Measurements from ENCODE around the gene BIRC5.

Gene BIRC5

DNA sequence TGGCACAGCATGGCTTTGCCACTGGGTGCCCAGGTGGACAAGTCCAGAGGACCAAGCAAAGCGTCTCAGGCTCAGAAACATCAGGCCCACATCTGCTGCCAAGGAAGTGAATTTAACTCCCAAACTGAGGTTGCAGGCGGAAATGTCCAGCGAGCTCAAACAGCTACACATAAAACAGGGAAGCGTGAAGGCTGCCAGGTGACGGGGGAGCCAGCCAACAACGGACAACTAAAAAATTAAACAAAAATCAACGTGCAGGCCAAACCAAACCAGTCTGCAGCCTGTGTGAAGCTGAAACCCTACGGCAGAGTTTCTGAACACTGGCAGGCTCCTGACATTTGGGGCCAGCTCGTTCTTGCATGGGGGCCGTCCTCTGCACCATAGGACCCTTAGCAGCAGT lies 29.7 kb upstream of the BIRC5 start:
- DNase-seq (ENCODE audit: low spot score) = no peak

DNA sequence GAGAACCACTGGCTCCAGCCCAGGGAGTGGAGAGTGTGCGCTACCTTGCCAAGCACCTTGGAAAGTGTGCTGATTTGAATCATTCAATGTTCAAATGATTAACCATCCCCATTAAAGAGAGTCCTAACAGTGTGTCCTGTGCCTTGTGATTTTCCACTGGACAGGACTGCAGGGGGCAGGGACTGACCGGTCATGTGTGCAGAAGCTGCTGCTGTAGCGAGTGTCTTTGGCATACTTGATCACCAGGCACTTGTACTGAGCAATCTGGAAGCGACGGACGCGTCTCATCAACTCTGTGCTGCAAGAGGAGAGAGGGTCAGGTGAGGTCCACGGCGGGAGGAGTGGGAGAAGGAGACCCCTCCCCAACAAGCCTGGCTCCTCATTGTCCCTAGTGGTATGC lies 29.2 kb upstream of the BIRC5 start:
- DNase-seq (ENCODE audit: low spot score) = no peak

DNA sequence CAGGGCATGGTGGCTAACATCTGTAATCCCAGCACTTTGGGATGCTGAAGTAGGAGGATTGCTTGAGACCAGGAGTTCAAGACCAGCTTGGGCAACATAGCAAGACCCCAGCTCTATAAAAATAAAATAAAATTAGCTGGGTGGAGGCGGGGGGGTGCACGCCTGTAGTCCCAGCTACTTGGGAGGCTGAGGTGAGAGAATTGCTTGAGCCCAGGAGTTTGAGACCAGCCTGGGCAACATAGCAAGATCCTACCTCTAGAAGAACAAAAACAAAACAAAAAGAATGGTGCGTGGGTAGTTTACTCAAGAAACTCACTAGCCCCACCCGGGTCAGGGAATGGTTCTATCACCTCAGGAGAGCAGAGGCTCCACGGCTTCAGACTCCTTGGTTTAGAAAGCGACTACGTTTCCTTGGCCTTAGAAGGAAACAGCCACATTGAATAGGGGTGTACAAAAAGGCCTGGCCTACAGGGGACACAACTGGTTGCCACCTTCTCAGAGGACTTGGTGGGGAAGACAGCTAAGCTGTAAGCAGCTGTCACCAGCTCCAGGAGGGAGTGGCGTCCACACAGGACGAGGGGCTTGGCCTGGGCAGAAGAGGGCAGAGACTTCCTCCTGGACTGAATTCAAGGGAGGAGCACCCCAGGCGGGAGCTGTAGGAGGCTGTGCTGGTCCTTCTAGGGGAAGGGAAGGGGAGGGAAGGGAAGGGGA lies 27.9 kb upstream of the BIRC5 start:
- DNase-seq (ENCODE audit: low spot score) = peak; percentile 77

DNA sequence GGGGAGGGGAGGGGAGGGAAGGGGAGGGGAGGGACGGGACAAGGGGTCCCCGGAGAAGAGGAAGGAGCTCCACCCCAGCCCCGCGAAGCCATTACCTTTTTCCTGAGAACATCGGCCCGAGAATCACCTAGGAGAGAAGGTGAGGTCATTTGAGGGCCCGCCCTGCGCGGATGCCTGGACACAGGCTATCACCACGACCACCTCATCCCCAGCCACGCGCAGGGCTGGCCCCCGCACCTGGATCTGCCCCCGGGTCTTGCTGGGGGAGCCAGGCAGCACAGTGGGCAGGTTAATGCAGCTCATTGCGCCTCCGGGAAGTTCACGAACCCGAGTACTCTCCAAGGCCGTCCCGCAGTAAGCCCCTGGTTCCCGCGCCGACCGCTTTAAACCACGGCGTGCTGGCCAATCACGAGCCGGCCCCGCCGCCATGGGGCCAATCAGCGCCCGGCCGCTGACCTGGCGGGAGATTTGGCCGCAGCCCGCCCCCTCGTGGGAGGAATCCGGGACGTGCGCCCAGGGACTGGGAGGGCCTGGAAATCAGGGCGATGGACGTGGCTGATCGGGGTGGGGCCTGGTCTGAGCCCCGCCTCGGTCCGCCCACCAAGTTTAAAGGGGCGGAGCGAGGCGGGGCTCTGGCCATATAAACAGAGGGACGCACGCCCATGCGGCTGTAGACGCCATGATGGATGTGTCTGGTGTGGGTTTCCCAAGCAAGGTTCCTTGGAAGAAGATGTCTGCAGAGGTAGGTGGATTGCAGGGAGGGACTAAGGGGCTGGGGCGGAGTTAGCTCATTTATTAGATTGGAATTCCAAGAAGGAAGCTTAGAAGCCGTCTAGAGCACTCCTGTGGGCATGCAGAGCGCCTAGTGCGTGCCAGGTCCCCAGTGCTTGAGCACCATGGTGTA lies 27.1 kb upstream of the BIRC5 start, which contains the start of the genes AFMID and TK1:
Gene AFMID, plus strand, starts transcription at position 671 of the 904 bp plus-strand sequence. Its CDS starts 9 bp downstream, at position 680.
Gene TK1, minus strand, starts transcription at position 361 of the 904 bp plus-strand sequence. Its CDS starts 58 bp downstream, at position 303.
- peak; percentile 100 for DNase-seq (ENCODE audit: low spot score)

DNA sequence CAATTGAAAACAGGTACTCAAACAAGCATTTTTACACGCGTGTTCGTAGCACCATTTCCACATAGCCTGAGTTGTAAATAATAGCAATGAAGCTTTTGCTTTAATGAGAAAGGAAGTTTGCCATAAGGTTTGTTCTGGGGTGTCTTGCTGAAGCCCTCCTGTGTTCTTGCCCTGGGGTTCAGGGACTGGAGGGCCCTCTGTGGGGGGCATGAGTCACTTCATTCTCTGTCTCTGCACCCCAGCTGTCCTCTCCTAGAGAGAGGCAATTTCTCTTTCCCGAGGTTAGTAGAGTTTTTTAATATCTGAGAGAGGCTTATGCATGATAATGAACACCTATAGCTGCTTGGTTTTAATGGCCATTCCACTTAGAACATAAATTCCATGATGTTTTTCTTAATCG lies 17.3 kb upstream of the BIRC5 start:
- DNase-seq (ENCODE audit: low spot score) = peak; percentile 19

DNA sequence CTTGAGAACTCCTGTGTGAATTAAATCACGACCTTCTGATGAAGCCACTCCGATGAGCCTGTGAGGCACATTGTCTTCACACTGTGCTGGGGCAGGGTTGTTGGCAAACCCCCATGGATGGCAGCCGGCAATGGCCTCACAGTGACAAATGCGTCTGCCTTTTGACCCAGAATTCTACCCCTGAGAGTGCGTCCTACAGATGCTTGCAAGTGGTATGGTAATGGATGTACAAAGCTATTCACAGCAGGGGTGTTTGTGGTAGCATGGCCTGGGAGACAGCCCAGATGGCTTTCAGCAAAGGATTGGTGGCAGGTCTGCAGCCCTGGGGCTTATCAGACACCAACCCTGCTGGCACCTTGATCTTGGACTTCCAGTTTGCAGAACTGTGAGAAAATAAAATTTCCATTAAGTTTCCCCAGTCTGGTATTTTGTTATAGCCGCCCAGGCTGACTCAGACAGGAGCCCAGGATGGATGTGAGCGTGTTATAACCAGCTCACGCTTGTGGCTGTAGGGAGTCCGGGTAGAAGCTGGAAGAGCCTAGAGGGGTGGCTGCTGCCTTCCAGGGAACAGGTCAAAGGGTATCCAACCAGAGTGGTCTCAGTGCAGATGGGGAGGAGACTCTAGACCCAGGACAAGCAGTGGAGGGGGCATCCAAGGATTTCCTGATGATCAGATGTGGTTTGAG lies 16.8 kb upstream of the BIRC5 start:
- DNase-seq (ENCODE audit: low spot score) = peak; percentile 24

DNA sequence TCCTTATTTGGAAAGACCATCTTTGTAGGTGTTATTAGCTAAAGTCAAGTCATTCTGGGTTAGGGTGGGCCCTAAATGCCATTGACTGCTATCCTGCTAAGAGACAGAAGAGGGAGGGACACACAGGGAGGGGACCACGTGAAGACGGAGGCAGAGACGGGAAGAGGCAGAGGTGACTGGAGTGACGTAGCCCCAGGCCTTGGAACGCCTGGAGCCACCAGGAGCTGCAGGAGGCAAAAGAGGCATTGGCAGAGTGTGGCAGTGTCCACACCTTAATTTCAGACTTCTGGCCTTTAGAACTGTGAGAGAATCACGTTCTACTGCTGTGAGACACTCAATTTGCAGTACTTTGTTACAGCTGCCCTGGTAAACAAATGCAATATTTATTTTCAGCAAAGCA lies 13.6 kb upstream of the BIRC5 start:
- DNase-seq (ENCODE audit: low spot score) = no peak

DNA sequence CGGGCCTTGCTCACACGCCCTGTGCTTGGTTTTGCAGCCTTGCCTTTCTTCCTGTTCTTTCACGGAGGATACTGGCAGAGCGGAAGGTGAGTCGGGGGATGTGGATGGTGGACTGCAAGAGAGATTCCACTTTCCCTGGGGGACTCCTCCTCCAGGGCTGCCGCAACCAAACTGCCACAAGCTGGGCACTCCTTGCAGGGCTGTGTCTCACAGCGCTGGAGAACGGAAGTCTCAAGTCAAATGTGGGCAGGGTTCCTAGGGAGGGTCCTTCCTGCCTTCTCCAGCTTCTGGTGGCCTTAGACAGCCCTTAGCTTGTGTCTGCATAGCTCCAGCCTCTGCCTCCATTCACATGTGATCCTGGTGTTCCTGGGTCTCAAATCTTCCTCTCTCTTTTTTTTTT lies 11.4 kb upstream of the BIRC5 start:
- peak; percentile 22 for DNase-seq (ENCODE audit: low spot score)

DNA sequence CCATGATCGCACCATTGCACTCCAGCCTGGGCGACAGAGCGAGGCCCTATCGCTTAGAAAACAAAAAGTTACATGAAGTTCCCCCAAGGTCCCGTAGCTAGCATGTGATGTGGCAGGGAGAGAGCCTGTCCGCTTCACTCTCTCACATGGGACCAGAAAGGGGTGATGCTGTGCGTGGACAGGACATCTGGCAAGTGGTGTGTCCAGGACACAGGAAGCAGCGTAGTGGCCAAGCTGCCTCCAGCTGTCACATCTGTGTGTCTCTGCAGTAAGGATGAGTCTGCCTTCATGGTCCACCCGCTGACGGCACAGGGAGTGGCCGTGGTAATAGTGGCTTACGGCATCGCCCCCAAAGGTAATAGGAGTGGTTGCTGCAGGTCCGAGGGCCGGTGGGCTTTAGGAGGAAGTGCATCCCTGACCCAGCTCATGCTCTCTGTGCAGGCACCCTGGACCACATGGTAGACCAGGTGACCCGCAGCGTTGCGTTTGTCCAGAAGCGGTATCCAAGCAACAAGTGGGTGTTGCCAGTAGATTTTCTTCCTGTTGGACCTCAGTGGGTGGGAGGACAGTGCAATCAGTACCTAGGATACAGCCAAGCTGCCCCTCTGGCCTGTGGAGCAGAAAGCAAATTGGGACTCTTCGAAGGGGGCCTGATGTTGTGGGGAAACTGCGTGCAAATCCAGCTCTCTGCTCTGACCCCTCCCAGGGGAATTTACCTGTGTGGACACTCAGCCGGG lies 9.5 kb upstream of the BIRC5 start:
- no peak for DNase-seq (ENCODE audit: low spot score)

DNA sequence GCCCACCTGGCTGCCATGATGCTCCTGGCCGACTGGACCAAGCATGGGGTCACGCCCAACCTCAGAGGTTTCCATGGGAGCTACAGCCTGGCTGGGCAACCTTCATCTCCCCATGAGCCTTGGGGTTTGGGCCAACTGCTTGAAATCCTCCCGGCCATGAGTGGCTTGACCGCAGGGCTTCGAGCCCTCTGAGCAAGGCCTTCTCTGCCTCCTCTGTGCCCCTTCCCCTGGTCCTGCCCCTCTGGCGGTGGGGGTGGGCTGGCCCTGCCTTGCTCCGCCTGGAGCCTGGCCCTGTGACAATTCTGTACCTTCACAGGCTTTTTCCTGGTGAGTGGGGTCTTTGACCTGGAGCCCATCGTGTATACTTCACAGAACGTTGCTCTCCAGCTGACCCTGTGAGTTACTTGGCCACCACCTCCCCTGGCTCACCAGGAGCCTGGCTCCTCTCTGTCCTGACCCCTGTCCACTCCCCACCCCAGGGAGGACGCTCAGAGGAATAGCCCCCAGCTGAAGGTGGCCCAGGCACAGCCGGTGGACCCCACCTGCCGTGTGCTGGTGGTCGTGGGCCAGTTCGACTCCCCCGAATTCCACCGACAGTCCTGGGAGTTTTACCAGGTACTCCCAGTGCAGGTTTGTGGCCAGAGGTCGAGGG lies 8.8 kb upstream of the BIRC5 start:
- no peak for DNase-seq (ENCODE audit: low spot score)

DNA sequence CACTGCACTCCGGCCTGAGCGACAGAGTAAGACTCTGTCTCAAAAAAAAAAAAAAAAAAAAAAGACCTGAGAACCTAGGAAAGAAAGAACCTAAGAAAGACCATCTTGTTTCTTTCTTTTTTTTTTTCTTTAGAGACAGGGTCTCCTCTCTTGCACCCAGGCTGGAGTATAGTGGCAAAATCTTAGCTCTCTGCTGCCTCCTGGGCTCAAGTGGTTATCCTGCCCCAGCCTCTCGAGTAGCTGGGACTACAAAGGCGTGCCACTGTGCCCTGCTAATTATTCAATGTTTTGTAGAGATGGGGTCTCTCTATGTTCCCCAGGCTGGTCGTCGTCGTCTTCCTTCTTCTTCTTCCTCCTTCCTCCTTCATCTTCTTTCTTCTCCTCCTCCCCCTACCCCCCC lies 7.8 kb upstream of the BIRC5 start:
- DNase-seq (ENCODE audit: low spot score) = no peak

DNA sequence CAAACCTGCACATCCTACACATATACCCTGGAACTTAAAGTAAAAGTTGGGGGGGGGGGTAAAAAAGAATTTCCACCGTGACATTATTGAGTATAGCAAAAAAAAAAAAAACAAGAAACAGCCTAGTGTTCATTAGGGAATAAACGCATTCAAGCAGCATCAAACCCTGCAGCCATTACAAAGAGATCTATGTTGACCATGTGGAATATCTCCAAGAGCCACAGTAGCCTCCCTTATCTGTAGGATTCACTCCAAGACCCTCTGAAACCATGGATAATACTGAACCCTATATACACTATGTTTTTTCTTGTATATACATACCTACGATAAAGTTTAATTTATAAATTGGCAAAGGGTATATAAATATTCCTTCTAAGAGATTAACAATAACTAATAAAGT lies 5.6 kb upstream of the BIRC5 start:
- DNase-seq (ENCODE audit: low spot score) = no peak

DNA sequence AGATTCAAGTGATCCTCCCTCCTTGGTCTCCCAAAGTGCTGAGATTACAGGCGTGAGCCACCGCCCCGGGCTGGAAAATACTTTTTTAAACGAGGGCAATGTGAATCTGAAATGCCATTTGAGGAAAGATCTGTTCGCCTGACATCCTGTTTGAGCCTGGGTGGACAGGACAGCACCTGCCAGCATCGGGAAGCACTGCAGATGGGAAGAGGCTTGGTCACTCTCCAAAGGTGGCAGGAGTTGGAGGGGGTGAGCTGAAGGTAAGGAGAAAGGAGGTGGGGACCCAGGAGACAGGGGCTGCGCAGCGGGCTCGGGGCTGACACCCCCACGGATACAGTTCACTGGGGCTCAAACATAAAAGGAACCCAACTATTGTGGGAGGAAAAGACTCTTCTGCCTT lies 3.9 kb upstream of the BIRC5 start:
- DNase-seq (ENCODE audit: low spot score) = peak; percentile 24

DNA sequence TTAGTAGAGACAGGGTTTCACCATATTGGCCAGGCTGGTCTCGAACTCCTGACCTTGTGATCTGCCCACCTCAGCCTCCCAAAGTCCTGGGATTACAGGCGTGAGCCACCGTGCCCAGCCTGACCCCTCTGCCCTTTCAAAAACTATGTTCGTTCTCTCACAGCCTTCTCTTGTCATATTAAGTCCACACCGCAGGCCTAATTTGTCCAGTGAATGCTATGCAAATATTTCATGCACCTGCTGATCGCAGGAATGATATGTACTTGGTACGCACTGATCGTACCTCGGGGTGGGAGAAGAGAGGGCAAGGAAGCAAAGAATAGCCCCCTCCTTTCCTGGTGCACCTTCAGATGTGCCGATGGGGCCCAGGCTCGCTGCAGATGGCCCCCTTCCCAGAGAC lies 3.0 kb upstream of the BIRC5 start:
- no peak for DNase-seq (ENCODE audit: low spot score)

DNA sequence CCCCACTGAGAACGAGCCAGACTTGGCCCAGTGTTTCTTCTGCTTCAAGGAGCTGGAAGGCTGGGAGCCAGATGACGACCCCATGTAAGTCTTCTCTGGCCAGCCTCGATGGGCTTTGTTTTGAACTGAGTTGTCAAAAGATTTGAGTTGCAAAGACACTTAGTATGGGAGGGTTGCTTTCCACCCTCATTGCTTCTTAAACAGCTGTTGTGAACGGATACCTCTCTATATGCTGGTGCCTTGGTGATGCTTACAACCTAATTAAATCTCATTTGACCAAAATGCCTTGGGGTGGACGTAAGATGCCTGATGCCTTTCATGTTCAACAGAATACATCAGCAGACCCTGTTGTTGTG lies 631 bp downstream of the BIRC5 start:
- no peak for DNase-seq (ENCODE audit: low spot score)

DNA sequence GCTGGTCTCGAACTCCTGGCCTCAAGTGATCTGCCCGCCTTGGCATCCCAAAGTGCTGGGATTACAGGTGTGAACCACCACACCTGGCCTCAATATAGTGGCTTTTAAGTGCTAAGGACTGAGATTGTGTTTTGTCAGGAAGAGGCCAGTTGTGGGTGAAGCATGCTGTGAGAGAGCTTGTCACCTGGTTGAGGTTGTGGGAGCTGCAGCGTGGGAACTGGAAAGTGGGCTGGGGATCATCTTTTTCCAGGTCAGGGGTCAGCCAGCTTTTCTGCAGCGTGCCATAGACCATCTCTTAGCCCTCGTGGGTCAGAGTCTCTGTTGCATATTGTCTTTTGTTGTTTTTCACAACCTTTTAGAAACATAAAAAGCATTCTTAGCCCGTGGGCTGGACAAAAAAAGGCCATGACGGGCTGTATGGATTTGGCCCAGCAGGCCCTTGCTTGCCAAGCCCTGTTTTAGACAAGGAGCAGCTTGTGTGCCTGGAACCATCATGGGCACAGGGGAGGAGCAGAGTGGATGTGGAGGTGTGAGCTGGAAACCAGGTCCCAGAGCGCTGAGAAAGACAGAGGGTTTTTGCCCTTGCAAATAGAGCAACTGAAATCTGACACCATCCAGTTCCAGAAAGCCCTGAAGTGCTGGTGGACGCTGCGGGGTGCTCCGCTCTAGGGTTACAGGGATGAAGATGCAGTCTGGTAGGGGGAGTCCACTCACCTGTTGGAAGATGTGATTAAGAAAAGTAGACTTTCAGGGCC lies 5.5 kb downstream of the BIRC5 start:
- DNase-seq (ENCODE audit: low spot score) = no peak

DNA sequence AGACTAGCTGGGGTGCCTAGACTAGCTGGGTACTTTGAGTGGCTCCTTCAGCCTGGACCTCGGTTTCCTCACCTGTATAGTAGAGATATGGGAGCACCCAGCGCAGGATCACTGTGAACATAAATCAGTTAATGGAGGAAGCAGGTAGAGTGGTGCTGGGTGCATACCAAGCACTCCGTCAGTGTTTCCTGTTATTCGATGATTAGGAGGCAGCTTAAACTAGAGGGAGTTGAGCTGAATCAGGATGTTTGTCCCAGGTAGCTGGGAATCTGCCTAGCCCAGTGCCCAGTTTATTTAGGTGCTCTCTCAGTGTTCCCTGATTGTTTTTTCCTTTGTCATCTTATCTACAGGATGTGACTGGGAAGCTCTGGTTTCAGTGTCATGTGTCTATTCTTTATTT lies 9.0 kb downstream of the BIRC5 start:
- no peak for DNase-seq (ENCODE audit: low spot score)

DNA sequence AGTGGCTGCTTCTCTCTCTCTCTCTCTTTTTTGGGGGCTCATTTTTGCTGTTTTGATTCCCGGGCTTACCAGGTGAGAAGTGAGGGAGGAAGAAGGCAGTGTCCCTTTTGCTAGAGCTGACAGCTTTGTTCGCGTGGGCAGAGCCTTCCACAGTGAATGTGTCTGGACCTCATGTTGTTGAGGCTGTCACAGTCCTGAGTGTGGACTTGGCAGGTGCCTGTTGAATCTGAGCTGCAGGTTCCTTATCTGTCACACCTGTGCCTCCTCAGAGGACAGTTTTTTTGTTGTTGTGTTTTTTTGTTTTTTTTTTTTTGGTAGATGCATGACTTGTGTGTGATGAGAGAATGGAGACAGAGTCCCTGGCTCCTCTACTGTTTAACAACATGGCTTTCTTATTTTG lies 9.7 kb downstream of the BIRC5 start:
- DNase-seq (ENCODE audit: low spot score) = no peak

DNA sequence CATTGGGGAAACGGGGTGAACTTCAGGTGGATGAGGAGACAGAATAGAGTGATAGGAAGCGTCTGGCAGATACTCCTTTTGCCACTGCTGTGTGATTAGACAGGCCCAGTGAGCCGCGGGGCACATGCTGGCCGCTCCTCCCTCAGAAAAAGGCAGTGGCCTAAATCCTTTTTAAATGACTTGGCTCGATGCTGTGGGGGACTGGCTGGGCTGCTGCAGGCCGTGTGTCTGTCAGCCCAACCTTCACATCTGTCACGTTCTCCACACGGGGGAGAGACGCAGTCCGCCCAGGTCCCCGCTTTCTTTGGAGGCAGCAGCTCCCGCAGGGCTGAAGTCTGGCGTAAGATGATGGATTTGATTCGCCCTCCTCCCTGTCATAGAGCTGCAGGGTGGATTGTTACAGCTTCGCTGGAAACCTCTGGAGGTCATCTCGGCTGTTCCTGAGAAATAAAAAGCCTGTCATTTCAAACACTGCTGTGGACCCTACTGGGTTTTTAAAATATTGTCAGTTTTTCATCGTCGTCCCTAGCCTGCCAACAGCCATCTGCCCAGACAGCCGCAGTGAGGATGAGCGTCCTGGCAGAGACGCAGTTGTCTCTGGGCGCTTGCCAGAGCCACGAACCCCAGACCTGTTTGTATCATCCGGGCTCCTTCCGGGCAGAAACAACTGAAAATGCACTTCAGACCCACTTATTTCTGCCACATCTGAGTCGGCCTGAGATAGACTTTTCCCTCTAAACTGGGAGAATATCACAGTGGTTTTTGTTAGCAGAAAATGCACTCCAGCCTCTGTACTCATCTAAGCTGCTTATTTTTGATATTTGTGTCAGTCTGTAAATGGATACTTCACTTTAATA lies 10.4 kb downstream of the BIRC5 start:
- peak; percentile 85 for DNase-seq (ENCODE audit: low spot score)
